ENCODE measurements around the gene ZNF160.
"Not testable (repeated sequence)": the region's sequence is repeated elsewhere in the genome, so short reads cannot be mapped to it uniquely, and the experiment has no call there.

ZNF160 gene

GRCh38 chr19:53103234-53104203, at the start of gene ZNF160:
ZNF160 (minus strand) TSS chr19:53103422; CDS start chr19:53086276, 17,146 bp downstream.
- peak; percentile 100 for DNase-seq

- no peak for DNase-seq
These were observed 44.4 kb upstream of the ZNF160 start for GRCh38 chr19:53147645-53148044.

DNA sequence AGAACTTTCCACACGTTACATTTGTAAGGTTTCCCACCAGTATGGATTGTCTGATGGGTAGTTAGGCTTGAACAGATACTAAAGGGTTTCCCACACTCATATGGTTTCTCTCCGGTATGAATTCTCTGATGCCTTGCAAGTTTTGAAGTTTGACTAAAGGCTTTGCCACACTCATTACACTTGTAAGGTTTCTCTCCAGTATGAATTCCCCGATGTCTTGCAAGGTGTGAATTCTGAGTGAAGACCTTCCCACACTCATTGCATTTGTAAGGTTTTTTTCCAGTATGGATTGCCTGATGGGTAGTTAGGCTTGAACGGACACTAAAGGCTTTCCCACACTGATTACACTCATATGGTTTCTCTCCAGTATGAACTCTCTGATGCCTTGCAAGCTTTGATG, 37.1 kb upstream of the ZNF160 start:
- DNase-seq: no peak

GRCh38 chr19:53136432-53136831, 33.2 kb upstream of the ZNF160 start:
- DNase-seq: no peak

- peak; percentile 45 for DNase-seq
These were observed 29.1 kb upstream of the ZNF160 start, which contains the start of gene ZNF415 for GRCh38 chr19:53132141-53132991. ZNF415 (minus strand) TSS chr19:53132910; CDS start chr19:53122676, 10,234 bp downstream.

DNA sequence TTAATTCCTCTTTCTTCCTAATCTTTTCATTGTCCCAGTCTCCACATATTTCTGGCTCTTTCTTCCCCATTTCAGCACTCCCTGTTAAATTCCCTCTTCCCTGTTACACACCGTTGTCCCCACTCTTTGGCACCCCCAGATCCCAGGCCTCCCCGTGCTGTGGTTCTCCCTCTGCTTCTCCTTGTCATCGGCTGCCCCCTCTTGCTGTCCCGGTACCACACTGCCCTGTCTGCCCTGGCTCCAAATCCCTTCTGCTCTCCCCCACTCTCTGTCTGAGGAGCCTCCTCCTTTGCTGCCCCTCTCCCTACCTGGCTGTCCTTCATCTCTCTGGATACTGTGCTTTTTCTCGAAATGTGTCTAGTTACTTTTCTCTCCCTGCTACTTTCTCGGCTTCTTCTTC, 28.5 kb upstream of the ZNF160 start:
- no peak for DNase-seq

GRCh38 chr19:53131085-53131590, 27.9 kb upstream of the ZNF160 start:
- DNase-seq: no peak

DNA sequence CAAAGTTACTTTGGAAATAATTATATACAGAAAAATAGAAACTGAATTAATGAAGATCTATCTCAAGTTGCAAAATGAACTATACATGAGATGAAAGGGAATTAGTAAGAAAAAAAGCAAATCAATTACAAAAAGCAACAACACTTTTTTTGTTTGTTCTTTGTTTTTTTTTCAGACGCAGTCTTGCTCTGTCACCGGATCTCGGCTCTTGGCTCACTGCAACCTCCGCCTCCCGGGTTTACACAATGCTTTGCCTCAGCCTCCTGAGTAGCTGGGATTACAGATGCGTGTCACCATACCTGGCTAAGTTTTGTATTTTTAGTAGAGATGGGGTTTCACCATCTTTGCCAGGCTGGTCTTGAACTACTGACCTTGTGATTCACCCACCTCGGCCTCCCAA, 27.3 kb upstream of the ZNF160 start:
- DNase-seq: no peak

DNA sequence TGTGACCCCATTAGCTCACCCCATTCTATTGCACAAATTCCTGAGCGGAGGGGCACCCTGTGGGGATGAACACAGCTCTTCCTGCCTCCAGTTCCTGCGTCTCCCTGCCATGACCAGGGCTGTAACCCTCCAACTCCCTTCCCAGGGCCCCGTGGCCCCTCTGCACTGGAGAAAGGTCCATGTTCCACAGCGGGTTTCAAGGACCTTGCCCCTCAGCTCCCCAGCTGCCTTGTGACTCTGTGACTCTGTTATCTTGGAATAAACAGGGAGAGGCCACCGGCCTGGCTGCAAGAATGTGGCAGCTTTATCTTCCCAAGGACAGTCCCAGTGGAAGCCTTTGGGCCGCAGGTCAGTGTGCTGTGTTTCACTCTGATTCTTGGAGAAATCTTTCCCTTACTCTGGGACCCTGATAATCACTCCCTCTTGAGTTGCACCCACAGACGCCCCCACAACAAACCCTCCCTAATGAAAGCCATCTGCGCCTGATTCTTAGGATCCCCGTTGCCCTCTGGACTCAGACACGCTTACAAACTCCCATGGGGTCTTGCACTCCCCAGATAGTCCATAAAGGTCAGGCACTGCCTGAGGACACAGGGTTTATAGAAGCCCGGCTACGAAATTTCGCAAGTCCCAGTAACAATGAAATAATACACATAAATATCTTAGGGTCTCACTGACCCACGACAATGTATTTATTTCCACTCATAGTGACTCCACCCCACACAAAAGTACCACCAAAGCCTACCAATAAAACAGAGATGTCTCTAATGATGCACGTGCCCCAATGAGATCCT, 23.7 kb upstream of the ZNF160 start:
- not testable (repeated sequence) for DNase-seq

DNA sequence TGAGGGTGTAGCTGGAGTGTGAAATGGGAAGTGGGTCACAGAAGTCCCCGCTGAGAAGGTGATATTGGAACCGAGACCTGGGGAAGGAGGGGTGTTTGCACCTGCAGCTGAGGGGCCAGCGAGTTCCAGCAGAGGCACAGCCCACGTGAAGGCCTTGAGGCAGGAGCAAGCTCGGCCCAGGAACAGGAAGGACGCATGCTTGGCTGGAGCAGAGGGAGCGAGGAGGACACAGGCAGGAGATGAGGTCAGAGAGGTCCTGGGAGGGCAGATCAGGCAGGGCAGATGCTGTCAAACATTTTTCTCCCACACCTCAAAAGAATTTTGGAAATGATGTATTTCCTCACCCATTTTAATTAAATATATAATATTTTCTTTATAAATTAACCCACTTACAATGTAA, 20.2 kb upstream of the ZNF160 start:
- no peak for DNase-seq

DNA sequence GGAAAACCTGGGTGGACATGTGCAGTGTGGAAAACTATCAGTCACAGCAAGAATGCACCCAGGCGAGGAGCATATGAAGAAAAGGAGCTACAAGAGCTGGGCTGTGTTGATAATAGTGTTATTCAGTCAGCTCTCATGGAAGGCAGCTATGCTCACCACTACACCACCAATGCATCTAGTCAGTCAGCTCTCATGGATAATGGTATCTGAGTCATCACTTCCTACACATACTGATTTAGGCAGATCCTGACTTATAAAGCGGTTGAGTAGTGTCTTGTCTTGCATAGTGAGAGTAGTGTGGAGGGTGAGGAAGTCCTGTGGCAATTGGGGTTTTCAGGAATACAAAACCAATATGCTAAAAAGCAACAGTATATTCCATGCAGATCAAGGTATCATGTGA, 9.1 kb upstream of the ZNF160 start:
- no peak for DNase-seq

DNA sequence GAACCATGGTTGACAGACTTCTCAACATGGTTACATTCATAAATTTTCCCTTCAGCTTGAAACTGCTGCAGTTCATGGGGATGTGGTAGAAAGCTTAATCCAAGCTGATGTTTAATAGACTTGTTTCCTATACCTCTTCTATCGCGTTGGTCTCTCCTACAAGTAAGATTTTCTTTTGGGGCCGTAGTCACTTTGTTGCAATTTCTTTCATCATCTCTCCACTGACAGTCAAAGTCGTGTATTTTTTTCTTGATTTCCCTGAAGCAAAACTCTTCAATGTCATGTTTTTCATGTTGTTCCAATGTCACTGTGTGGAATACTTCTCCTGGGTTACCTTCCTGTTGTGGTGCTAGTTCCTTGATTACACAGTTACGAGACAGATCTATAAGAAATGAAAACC, 6.3 kb upstream of the ZNF160 start:
- DNase-seq: no peak

DNA sequence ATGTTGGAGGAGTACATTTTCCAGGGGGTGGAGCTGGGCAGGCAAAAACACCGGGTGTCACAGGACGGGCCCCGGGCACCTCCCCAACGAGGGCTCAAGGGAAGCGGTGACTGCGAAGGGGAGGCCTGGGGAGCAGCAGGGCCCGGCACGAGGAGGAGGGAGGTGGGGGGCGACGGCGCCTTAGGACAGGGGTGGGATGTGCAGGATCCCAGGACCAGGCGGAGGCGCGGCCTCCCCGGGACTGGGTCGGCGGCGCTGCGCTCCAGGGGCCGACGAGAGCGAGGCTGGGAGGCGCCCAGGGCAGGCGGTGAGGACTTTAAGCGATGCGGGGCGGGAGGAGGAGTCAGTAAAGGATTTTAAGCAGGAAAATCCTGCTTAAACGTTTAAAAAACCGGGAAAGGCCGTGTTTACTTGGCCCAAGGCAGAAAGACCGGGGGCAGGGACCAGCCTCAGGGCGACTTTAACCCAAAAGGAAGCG, 427 bp downstream of the ZNF160 start:
- DNase-seq: peak; percentile 36

DNA sequence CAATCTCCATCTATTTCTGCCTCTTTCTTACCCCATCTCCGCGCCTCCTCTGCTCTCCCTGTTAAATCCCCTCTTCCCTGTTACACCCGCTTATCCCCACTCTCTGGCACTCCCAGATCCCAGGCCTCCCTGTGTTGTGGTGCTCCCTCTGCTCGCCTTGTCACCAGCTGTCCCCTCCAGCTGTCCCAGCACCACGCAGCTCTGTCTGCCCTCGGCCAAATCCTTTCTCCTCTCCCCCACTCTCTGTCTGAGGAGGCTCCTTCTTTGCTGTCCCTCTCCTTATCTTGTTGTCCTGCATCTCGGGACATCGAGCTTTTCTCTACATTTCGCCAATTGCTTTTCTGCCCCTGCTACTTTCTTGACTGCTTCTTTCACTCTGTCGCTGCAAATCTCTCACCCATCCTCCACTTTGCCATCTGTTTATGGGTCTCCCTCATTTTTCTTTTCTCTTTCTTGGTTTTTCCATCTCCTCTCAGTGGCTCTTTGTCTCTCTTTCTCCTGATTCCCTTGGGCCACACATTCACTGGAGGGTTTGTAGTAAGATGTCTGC, 941 bp downstream of the ZNF160 start:
- no peak for DNase-seq

- no peak for DNase-seq
These were observed 1.7 kb downstream of the ZNF160 start for GRCh38 chr19:53101518-53101917.

DNA sequence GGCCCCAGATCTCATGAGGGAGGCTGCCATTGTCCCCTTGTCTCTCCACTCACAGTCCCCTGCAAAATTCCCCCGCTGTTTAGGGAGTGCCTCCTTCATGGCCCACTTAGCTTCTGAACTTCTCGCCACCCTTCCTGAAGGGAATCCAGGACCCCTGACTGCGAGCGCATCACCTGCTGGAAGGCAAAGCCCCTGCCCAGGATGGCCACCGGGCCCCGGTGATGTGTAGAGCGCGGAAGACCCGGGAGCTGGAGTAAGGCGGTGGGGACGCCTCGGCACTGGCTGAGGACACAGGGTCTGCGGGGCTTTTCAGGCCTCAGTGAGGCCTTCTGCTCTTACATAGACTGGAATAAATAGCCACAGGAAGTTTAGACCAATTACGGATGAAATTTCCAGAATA, 4.7 kb downstream of the ZNF160 start:
- DNase-seq: not testable (repeated sequence)

DNA sequence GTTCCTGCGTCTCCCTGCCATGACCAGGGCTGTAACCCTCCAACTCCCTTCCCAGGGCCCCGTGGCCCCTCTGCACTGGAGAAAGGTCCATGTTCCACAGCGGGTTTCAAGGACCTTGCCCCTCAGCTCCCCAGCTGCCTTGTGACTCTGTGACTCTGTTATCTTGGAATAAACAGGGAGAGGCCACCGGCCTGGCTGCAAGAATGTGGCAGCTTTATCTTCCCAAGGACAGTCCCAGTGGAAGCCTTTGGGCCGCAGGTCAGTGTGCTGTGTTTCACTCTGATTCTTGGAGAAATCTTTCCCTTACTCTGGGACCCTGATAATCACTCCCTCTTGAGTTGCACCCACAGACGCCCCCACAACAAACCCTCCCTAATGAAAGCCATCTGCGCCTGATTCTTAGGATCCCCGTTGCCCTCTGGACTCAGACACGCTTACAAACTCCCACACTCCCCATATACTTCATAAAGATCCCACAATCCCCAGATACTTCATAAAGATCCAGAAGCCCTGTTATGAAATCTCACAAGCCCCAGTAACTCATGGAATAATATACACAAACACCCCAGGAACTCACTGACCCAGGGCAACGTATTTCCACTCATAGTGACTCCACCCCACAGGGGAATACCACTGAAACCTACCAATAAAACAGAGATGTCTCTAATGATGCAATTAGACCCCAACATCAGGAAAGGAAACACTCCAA, 6.1 kb downstream of the ZNF160 start:
- not testable (repeated sequence) for DNase-seq

GRCh38 chr19:53096579-53096978, 6.6 kb downstream of the ZNF160 start:
- DNase-seq: not testable (repeated sequence)

GRCh38 chr19:53094754-53095575, 8.3 kb downstream of the ZNF160 start:
- no peak for DNase-seq

GRCh38 chr19:53092723-53093122, 10.5 kb downstream of the ZNF160 start:
- DNase-seq: no peak
